Activated CD4-positive, alpha-beta T cell treated with anti-CD3 and anti-CD28 coated beads, Interleukin-2, amount 50 U/mL, for 24 hours (primary cell): ENCODE results near the gene TMOD1.
"Not testable (repeated sequence)": the region's sequence is repeated elsewhere in the genome, so short reads cannot be mapped to it uniquely, and the experiment has no call there.

ENCODE experiments used
- DNase-seq, 2 donors: peaks; one replicate each; pipeline ENCODE4 v3.0.0-alpha.2; 2020; ENCODE audit warnings: low read depth in 1 of 2, low spot score in 1 of 2

The TMOD1 gene

GRCh38 chr9:97501177-97501971, at the start of gene TMOD1:
Gene TMOD1, plus strand, starts transcription at chr9:97501666. Its CDS starts 22,523 bp downstream, at chr9:97524189.
- peak in 1 of 2 donors; percentile 7 for DNase-seq

DNA sequence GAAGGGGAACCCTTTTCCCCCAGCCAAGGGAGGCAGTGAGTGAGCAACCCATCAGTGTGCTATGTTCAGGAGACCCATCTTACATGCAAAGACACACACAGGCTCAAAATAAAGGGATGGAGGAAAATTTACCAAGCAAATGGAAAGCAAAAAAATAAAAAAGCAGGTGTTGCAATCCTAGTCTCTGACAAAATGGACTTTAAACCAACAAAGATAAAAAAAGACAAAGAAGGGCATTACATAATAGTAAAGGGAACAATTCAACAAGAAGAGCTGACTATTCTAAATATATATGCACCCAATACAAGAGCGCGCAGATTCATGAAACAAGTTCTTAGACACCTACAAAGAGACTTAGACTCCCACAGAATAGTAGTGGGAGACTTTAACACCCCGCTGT, 47.9 kb upstream of the TMOD1 start:
- DNase-seq: not testable (repeated sequence)

GRCh38 chr9:97456841-97457240, 44.6 kb upstream of the TMOD1 start:
- DNase-seq: not testable (repeated sequence)

DNA sequence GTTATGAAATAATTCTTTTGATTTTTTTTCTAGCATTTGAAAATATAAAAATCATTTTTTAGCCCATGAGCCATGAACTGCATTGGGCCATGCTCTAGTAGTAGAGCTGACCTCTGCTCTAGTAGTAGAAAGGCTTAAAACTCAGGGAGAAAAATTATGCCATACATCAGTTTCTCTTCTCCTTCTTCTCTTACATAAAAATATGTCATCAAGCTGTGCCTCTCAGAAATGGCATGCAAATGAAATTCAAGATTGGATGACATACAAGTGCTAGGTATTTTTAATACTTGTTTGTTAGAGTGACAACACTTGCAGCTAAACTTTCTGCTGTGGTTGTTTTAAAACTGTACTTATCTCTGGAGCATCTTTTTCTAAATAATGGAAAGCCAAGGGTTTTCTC, 42.1 kb upstream of the TMOD1 start:
- DNase-seq: no peak

DNA sequence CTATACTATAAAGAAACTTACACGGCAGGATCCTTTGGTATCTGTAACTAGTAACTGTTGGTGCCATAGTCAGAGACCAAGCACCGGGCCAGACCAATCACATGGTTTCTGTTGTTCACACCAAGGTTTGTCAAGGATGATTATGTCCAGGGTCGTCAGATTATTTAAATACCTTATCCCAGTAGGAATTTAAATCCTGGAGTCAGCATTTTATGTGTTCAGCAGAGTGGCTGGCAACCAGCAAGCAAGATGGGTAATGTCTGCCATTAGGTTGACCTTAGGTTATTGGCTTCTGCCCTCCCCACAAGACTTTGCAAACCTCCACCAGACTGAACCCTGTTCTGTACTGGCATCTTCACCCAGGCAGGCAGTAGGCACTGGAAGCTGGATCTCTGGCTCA, 39.3 kb upstream of the TMOD1 start:
- DNase-seq: no peak

DNA sequence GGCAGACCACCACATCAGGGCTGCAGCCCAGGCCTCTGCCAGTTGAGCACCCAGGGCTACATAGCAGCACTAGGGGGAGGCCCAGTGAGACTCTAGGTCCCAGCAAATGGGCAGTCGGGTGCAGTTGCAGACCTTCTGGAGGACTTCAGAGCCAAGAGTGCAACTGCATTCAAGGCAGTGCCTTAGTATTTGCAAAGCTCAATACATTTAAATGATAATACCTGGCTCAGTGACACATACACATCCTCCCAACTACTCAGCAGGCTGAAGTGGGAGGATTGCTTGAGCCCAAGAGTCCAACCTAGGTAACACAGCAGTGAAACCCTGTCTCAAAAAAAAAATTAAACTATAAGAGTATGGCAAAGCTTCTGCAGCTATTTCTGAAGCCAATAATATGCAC, 38.6 kb upstream of the TMOD1 start:
- no peak for DNase-seq

DNA sequence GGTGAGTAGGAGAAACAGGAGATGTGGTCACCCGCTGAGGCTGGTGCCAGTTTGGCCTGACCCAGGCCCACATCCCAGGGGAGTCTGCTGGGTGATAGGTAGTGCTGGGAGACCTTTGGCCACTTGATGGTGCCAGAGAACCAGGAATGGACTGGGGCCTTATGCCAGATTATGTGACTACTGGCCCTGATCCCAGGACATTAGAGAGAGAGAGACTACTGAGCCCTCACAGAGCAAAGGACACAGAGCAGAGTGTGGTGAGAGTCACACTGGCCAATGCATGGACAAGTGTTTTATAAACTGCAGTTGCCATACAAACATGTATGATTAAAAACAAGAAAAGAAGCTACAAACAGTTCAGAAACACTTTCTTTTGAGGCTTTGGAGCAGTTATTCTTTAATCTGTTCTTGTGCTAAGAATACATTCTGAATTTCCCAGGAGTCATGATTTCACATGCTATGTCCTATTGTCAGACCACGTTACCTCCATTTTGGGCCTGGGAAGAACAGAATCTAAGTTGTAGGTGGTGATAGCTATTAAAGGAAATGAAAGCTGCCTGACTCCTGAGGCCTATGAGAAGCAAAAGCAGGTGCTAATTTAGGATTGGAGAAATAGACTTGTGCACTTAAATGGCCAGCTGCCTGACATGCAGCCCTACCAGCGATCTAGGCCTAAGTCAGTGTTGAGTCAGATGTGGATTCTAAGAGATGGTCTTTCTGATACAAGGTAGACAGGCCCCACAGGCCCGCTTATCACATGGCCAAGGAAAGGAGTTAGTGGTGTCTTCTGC, 32.6 kb upstream of the TMOD1 start:
- peak; percentile 4 to 9 for DNase-seq

- no peak for DNase-seq
Measured at GRCh38 chr9:97470076-97470475, 31.4 kb upstream of the TMOD1 start.

DNA sequence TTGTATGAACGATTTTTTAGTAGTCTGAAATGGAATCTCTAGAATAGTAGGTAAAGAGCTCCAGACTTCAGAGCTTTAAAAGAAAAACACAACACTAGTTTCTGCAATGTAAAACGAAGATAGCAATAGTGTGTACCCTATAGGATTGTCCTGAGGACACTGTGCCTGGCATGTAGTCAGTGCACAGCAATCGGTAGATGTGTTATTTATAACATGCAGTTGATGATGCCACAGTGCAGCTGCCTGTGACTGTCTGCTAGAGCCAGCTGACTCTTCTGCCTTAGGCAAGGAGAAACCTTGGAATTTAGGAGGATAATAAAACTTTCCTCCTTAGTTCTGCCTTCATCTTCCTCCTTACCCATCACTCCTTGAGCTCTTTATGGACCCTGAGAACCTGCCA, 27.7 kb upstream of the TMOD1 start:
- no peak for DNase-seq

DNA sequence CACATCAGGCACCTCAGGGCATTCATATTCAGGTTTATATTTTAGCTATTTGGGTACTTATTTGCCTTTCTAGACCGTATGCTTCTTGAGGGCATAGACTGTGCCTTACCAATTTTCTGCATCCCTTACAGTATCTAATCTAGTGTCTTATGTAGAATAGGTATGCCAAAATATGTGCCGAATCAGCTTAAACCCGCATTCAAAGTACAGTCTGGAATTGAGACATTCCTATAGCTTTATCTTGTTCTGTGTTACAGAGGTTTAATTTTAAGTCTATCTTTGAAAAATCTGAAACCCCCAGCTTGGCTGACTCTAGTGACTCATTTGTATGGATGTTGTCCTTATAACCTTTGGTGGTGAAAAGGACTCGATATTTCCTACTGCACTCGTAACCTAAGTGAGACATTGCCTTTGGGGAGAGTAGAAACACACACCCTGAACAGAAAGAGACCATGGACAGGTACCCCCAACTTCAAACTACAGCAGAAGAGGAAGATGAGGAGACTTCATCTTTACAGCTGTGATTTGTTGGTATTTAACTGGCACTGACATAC, 27.0 kb upstream of the TMOD1 start:
- DNase-seq: no peak

- no peak for DNase-seq
Measured at GRCh38 chr9:97475059-97475458, 26.4 kb upstream of the TMOD1 start.

GRCh38 chr9:97478301-97478981, 23.0 kb upstream of the TMOD1 start:
- no peak for DNase-seq

DNA sequence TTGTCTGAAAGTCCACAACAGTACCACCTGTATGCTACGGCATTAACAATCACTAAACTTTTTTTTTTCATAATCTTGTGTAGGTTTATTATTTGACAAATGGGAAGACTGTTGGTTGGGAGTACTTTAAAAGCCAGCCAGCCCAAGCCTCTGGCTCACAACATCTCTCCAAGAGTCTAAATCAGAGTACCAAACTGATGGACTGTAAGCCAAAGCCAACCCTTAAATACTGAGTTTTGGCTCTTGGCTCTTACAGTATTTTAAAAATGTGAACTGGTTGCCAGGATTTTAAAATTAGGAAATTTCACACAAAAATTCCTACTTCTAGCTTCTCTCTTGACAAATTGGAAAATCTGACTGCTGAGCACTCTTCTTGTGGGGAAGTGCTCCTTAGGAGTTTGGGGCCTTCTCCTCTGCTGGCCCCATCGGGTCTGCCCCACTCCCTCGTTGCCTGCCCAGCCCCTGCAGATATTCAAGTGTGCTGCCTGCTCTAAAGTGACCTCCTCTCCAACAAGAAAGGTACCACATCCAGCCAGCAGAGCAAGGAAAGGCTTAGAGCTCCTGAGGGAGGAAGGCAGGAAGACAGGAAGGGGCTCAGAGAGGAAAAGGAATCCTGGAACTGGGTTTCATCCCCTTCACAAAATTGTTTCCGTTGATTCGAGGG, 21.8 kb upstream of the TMOD1 start:
- DNase-seq: no peak

DNA sequence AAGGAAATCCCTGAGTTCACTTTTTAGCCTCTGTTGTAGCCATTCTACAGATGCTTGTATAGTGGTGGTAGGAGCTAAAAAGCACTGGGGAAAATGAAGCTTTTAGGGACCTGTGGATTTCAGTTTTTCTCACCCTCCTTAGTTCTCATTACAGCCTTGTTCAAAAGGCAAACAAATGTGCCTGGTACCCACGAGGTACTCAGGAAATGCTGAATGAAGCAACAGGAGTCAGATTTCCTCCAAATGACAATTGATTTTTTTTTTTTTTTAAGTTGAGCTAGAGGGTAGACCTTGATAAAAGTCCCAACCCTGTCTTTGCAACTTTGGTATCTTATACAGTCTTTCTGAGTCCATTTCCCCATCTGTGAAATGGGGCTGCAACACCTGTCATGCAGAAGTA, 21.3 kb upstream of the TMOD1 start:
- no peak for DNase-seq

- no peak for DNase-seq
Measured at GRCh38 chr9:97480749-97481148, 20.7 kb upstream of the TMOD1 start.

DNA sequence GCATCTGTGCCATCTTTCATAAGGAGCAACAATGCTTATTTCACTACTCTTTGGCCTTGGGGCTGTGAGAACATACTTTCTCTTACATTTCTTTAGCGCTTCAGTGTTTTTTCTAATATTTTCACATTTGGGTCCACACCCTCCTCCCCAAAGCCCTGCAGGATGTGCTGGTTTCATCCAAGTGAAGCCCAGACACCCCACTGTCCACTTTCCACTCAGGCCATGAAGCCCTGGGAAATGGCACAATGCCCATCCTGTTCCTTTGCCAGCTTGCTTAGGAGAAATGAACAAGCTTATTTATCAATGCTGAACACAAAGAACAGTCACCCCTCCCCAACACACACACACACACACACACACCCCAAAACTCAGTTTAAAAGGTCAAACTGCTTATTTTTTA, 17.3 kb upstream of the TMOD1 start:
- DNase-seq: no peak

GRCh38 chr9:97487107-97487506, 14.4 kb upstream of the TMOD1 start:
- no peak for DNase-seq

- DNase-seq: no peak
Measured at GRCh38 chr9:97487861-97488260, 13.6 kb upstream of the TMOD1 start.

GRCh38 chr9:97491216-97491999, 10.1 kb upstream of the TMOD1 start:
- DNase-seq: no peak
